OCI-LY3 (cell line): ENCODE results near the gene SMYD3.
A peak's percentile ranks its signal among the peaks of the same experiment; 100 is the strongest.

Source experiments
- H2AFZ ChIP-seq: fragments of 200-600, 300-600 bp; shearing (Covaris generic); 2 replicates; pipeline ENCODE4 v1.6.0; 2014; ENCODE audit warnings: antibody characterized with exemption, low read depth, low read length
- H3K27ac ChIP-seq: fragments of 200-600, 300-600 bp; sonication (generic); 2 replicates; pipeline ENCODE4 v1.5.1; 2014; ENCODE audit warnings: mild to moderate bottlenecking, low read length, moderate library complexity, mixed read lengths
- H3K27me3 ChIP-seq: fragments of 200-600, 300-600 bp; sonication (generic); 2 replicates; pipeline ENCODE4 v1.6.1; 2014; ENCODE audit warnings: low read depth, low read length, mixed read lengths
- H3K36me3 ChIP-seq: fragments of 200-600, 300-600 bp; sonication (generic); replicated peaks from 2 replicates; pipeline ENCODE3; 2014; ENCODE audit warnings: low read depth, low read length, mixed read lengths
- H3K4me1 ChIP-seq: fragments of 300-600, 200-600 bp; sonication (generic); 2 replicates; pipeline ENCODE4 v1.6.1; 2014; ENCODE audit warnings: low read length, mixed read lengths
- H3K4me2 ChIP-seq: fragments of 200-600, 300-600 bp; sonication (generic); 2 replicates; pipeline ENCODE4 v1.6.1; 2014; ENCODE audit warnings: low read length, mixed read lengths
- H3K4me3 ChIP-seq: fragments of 300-600, 200-600 bp; sonication (generic); 2 replicates; pipeline ENCODE4 v1.5.1; 2014; ENCODE audit warnings: antibody characterized with exemption, mild to moderate bottlenecking, low read length, moderate library complexity
- H3K79me2 ChIP-seq: fragments of 300-600, 200-600 bp; shearing (Covaris generic); 2 replicates; pipeline ENCODE4 v1.6.1; 2014; ENCODE audit warnings: mild to moderate bottlenecking, low read length, mixed read lengths
- H3K9ac ChIP-seq: fragments of 300-600, 200-600 bp; shearing (Covaris generic); 2 replicates; pipeline ENCODE4 v1.6.0; 2014; ENCODE audit warnings: mild to moderate bottlenecking, low read length, moderate library complexity
- H3K9me3 ChIP-seq: fragments of 200-600, 300-600 bp; shearing (Covaris generic); 2 replicates; pipeline ENCODE4 v1.6.1; 2014; ENCODE audit warnings: low read length, mixed read lengths; ENCODE audit not compliant: insufficient read depth
- H4K20me1 ChIP-seq: fragments of 200-600, 300-600 bp; sonication (generic); 2 replicates; pipeline ENCODE4 v1.6.1; 2016; ENCODE audit warnings: low read length, mixed read lengths; ENCODE audit not compliant: insufficient read depth
- EZH2phosphoT487 ChIP-seq: fragments of 200-600 bp; shearing (Covaris generic); IDR thresholded peaks from 2 replicates; pipeline ENCODE4 v1.6.1; 2018; ENCODE audit warnings: antibody characterized with exemption, mixed run types, low read depth
- TF ChIP-seq, protein P1 (sequence below): fragments of 200-600, 300-600 bp; sonication (generic); IDR thresholded peaks from 2 replicates; pipeline ENCODE4 v1.5.1; 2014; ENCODE audit warnings: antibody characterized with exemption, low read length, low read depth

The SMYD3 gene

DNA sequence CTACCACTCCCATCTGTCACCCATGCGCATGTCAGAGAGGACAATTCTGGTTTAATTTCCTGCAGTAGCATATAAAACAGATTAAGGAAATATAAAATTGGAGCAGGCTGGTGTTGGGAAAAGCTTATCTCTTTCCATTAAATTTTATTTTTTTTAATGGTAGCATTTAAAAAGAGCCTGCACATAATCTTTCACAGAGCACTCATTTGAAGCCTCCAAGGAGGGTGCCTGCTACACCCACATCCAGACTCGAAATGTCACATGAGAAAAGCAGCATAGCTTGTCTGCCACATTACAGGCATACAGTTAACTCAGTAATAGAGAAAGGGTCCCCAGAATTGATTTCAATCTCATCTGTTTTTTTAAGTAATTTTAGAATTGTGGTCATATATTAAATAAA is 753.3 kb downstream of the SMYD3 start:
- Histone ChIP-seq H3K4me2 (peak overlapping the region; percentile 74; the same call in 1 of the 2 replicates), H4K20me1 (no peaks in the 10 kb centered on the region), H3K27me3 (no peaks in the 10 kb centered on the region), H3K27ac (no peak overlapping the region), H2AFZ (no peak overlapping the region), H3K4me1 (peaks cover 17% of the 10 kb centered on the region), H3K4me3 (no peak overlapping the region), H3K79me2 (no peaks in the 10 kb centered on the region), H3K9me3 (no peaks in the 10 kb centered on the region), H3K9ac (no peak overlapping the region), H3K36me3 (no peaks in the 10 kb centered on the region)
- TF ChIP-seq, protein P1, sequence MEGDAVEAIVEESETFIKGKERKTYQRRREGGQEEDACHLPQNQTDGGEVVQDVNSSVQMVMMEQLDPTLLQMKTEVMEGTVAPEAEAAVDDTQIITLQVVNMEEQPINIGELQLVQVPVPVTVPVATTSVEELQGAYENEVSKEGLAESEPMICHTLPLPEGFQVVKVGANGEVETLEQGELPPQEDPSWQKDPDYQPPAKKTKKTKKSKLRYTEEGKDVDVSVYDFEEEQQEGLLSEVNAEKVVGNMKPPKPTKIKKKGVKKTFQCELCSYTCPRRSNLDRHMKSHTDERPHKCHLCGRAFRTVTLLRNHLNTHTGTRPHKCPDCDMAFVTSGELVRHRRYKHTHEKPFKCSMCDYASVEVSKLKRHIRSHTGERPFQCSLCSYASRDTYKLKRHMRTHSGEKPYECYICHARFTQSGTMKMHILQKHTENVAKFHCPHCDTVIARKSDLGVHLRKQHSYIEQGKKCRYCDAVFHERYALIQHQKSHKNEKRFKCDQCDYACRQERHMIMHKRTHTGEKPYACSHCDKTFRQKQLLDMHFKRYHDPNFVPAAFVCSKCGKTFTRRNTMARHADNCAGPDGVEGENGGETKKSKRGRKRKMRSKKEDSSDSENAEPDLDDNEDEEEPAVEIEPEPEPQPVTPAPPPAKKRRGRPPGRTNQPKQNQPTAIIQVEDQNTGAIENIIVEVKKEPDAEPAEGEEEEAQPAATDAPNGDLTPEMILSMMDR, result no peak

DNA sequence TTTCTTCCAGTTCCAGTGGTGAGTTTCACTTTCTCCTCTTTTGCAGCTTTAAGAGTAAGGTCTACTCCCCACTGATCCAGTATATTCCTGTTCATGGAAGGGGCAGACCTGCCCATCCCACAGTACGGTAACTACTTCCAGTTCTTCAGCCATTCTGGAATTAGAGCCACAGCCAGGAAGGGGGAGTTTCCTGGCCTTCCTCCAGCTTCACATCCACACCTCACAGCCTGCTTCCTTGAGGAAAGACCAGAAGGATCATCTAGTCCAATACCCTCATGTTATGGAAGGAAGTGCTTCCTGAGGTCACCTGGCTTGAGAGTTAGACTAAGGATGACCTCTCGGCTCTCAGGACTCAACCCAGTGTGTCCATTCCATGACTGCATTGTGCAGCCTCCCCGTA is 754.5 kb downstream of the SMYD3 start:
- Histone ChIP-seq H3K4me1 (peaks cover 17% of the 10 kb centered on the region), H3K36me3 (peaks cover 4% of the 10 kb centered on the region), H4K20me1 (no peaks in the 10 kb centered on the region), H3K4me3 (no peak overlapping the region), H3K9ac (no peak overlapping the region), H3K4me2 (no peak overlapping the region), H3K27me3 (no peaks in the 10 kb centered on the region), H2AFZ (no peak overlapping the region), H3K27ac (no peak overlapping the region), H3K9me3 (no peaks in the 10 kb centered on the region), H3K79me2 (no peaks in the 10 kb centered on the region)
- TF ChIP-seq, protein P1, result no peak
- TF ChIP-seq EZH2phosphoT487, result no peak

DNA sequence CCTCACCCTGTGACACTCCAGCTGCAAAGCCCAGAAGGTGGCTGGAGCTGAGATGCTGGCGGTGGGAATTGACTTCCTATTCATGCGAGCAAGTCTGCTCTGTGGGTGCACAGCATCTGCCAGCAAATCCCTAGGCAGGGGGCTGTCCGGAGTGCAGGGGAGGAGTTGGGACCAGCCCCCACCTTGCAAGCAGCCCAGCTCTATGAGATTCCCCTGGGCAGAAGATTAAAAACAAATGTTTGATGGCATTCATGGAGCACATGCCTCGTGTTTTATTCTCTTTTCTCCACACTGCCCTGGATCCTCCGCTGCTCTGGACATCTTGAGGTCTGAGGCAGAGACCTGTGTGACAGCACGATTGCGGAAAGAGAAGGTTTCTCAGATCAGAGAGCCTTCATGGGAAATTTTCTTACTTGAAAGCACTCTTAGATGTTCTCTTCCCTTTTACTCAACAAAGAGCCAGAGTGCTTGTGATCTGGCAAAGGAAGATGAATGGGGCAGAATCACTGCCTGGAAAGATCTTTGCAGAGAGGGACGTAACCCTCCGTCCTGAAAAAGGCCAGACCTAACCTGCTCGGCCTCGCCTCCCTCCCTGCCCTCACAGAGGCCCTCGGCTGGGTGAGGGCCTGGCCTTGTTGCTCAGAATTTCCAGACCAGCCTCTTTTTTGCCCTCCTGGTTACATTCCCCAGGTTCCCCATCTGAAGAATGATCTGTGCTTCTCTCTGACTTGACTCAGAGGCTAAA is 755.2 kb downstream of the SMYD3 start:
- Histone ChIP-seq H3K9me3 (no peaks in the 10 kb centered on the region), H3K79me2 (no peaks in the 10 kb centered on the region), H3K4me2 (no peak overlapping the region), H3K4me3 (no peak overlapping the region), H4K20me1 (no peaks in the 10 kb centered on the region), H3K9ac (no peak overlapping the region), H3K36me3 (peaks cover 4% of the 10 kb centered on the region), H2AFZ (no peak overlapping the region), H3K27me3 (no peaks in the 10 kb centered on the region), H3K27ac (no peak overlapping the region), H3K4me1 (peaks cover 17% of the 10 kb centered on the region)
- no peak for TF ChIP-seq EZH2phosphoT487
- TF ChIP-seq, protein P1, result no peak

GRCh38 chr1:245751116-245751515 is 756.0 kb downstream of the SMYD3 start:
- no peaks in the 10 kb centered on the region for H3K79me2 ChIP-seq
- no peak overlapping the region for H2AFZ ChIP-seq
- H3K27ac ChIP-seq, result no peak overlapping the region
- no peaks in the 10 kb centered on the region for H4K20me1 ChIP-seq
- no peak for TF ChIP-seq EZH2phosphoT487
- TF ChIP-seq, protein P1, result no peak
- peaks cover 17% of the 10 kb centered on the region for H3K4me1 ChIP-seq
- H3K27me3 ChIP-seq, result no peaks in the 10 kb centered on the region
- peaks cover 4% of the 10 kb centered on the region for H3K36me3 ChIP-seq
- H3K9ac ChIP-seq, result no peak overlapping the region
- no peak overlapping the region for H3K4me2 ChIP-seq
- H3K4me3 ChIP-seq, result no peak overlapping the region
- H3K9me3 ChIP-seq, result no peaks in the 10 kb centered on the region
